GM13976 (cell line): ENCODE results near the gene ARHGAP28.
"Not testable (repeated sequence)": the region's sequence is repeated elsewhere in the genome, so short reads cannot be mapped to it uniquely, and the experiment has no call there.

Experiments used
- DNase-seq: peaks from one replicate; pipeline ENCODE4 v3.0.0; 2012; ENCODE audit warnings: low spot score
- in situ Hi-C: fragments of 300-500 bp; cut with MboI; formaldehyde crosslinking; loops from one replicate; pipeline ENCODE4 v1.12.0; 2022; ENCODE audit warnings: low sequenced_read_pairs, mixed read lengths, inconsistent platforms; ENCODE audit not compliant: unreplicated experiment
- TF ChIP-seq, protein P1 (sequence below): IDR thresholded peaks from 2 replicates; pipeline ENCODE4 v1.5.1; 2012; ENCODE audit warnings: borderline replicate concordance, mild to moderate bottlenecking; ENCODE audit not compliant: insufficient read depth; ENCODE audit errors: extremely low read depth, missing control alignments, control extremely low read depth

The ARHGAP28 gene

DNA sequence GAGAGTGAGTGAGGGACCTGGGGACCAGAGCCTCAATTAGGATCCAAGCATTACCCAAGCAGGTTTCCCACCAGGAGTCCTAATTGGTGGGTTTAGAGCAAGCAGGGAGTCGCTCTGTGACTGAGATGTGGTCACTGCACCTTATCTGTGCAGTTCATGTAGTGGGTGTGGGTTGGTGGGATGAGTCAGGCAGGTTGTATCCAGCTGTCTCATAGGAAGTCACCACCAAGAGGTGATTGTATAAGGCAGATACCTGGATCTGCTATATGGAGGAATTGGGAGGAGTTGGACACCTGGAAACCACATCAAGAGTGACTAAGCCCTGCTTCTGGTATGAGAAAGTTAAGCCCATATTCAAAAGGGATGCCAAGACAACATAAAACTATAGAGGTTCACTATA is 106.8 kb downstream of the ARHGAP28 start:
- TF ChIP-seq, protein P1, sequence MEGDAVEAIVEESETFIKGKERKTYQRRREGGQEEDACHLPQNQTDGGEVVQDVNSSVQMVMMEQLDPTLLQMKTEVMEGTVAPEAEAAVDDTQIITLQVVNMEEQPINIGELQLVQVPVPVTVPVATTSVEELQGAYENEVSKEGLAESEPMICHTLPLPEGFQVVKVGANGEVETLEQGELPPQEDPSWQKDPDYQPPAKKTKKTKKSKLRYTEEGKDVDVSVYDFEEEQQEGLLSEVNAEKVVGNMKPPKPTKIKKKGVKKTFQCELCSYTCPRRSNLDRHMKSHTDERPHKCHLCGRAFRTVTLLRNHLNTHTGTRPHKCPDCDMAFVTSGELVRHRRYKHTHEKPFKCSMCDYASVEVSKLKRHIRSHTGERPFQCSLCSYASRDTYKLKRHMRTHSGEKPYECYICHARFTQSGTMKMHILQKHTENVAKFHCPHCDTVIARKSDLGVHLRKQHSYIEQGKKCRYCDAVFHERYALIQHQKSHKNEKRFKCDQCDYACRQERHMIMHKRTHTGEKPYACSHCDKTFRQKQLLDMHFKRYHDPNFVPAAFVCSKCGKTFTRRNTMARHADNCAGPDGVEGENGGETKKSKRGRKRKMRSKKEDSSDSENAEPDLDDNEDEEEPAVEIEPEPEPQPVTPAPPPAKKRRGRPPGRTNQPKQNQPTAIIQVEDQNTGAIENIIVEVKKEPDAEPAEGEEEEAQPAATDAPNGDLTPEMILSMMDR, result no peak
- in situ Hi-C loops, result no loop called here

DNA sequence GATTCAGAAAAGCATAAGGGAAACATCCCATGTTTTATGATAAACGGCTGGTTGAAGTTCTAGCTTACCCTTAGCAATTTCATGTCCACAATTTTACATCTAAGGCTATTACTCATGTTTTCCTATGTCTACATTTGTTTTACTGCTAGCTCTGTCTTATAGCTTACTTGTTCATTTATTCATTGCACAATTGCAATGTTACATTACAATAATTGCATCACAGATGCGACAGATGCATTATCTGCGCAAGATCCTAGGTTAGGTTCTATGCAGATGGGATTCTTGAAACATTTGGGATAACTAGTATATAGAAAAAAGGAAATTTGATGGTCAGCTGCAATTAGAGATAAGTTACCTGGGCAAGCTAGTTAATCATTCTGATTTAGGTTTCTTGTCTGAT is 108.4 kb downstream of the ARHGAP28 start:
- TF ChIP-seq, protein P1, result no peak
- in situ Hi-C loops, result no loop called here
- DNase-seq, result no peak

More for the DNA sequence above, 106.8 kb downstream of the ARHGAP28 start:
- DNase-seq, result no peak

DNA sequence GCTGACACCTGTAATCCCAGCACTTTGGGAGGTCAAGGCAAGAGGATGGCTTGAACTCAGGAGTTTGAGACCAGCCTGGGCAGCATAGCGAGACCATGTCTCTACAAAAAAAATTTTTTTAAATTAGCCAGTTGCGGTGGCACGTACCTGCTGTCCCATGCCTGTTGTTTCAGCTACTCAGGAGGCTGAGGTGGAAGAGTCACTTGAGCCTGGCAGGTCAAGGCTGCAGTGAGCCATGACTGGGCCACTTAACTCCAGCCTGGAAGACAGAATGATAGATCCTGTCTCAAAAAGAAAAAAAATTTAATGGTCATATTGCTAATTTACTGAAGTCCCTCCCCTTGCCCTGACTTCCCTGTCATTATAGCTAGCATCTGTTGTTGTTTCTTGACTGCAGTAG is 112.6 kb downstream of the ARHGAP28 start:
- TF ChIP-seq, protein P1, result no peak
- DNase-seq, result no peak
- in situ Hi-C loops, result no loop called here

DNA sequence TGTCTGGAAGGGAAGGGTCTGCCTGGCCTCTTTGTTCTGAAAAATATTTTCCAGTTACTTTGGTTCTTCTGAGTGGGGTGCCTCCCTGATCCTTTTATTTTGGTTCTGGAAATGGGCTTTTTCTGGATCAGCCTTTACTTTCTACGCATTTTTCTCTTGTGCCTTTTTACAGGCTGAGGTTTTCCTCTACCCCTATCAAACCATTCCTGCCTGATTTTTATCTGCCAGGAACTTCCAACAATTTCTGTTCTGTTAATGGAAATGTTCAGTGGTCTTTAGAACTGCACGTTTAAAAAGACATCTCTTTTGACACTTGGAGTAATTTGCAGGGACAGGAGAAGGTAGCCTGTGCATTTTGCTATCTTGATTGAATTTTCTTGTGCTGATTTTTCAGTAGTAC is 113.8 kb downstream of the ARHGAP28 start:
- TF ChIP-seq, protein P1, result no peak
- DNase-seq, result no peak
- in situ Hi-C loops, result no loop called here

DNA sequence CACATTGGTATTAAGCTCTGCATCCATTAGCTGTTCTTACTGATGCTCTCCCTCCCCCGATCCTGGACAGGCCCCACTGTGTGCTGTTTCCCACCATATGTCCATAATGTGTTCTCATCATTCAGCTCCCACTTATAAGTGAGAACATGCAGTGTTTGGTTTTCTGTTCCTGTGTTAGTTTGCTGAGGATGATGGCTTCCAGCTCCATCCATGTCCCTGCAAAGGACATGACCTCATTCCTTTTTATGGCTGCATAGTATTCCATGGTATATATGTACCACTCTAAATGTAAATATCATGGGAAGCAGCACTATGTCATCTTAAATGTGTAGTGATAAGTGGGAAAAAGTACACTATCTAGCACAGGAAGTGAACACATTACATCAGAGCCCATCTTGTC is 116.0 kb downstream of the ARHGAP28 start:
- in situ Hi-C loops, DNase-seq: not testable (repeated sequence)

DNA sequence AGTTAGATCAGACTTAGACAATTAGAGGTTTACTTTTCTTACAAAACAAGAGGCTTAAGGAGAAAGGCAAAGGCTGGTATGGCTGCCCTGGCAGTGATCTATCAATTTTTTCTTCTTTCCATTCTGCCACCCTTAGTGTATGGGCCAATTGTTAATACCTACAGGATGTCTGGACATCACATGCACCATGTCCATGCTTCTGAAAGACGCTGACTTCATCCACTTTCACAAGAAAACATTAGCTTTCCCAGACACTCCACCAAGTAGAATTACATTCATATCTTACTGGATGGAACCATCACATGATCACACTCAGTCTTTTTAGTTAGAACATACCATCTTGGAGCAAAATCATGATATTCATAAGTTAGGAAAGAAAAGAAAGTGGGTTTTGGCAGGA is 120.9 kb downstream of the ARHGAP28 start:
- no peak for DNase-seq
- TF ChIP-seq, protein P1, result no peak
- in situ Hi-C loops, result no loop called here

DNA sequence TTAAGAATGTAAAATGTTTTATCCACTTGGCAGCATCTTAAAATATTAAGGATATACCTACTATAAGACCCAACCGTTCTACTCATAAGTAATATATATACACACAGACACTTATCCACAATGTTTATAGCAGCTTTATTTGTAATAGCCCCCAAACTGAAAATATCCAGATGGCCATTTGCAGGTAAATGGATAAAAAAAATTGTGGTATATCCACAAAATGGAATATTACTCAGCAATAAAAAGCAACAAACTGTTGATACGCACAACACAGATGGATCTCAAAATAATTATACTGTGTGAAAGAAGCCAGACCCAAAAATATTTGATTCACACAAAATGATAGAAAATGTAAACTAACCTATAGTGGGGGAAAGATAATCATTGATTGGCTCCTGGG is 122.0 kb downstream of the ARHGAP28 start:
- no peak for DNase-seq
- in situ Hi-C loops, result no loop called here
- TF ChIP-seq, protein P1, result no peak
